Measurements from ENCODE around the gene PPP5C.

The PPP5C gene

GRCh38 chr19:46339446-46339845, 7.4 kb upstream of the PPP5C start:
- H3K4me1 ChIP-seq: no peaks in the 10 kb centered on the region
- no peak for DNase-seq
- H3K36me3 ChIP-seq: peaks cover 53 to 72% (median 56%) of the 10 kb centered on the region in 3 donors
- no peak overlapping the region for H3K4me3 ChIP-seq
- no peak overlapping the region for H3K27ac ChIP-seq
- no peaks in the 10 kb centered on the region for H3K9me3 ChIP-seq
- no peak for TF ChIP-seq CTCF (IDR thresholded peaks at IDR 0.05)
- no peaks in the 10 kb centered on the region for H3K27me3 ChIP-seq
- intact Hi-C loops (cut with DNase I; ENCODE audit: low total_unique reads): no loop called here

GRCh38 chr19:46340051-46340659, 6.7 kb upstream of the PPP5C start:
- Histone ChIP-seq H3K4me1 (no peaks in the 10 kb centered on the region), H3K27ac (no peak overlapping the region), H3K4me3 (no peak overlapping the region), H3K9me3 (no peaks in the 10 kb centered on the region), H3K36me3 (peaks cover 46 to 65% (median 56%) of the 10 kb centered on the region in 3 donors), H3K27me3 (no peaks in the 10 kb centered on the region)
- no peak for TF ChIP-seq CTCF (IDR thresholded peaks at IDR 0.05)
- intact Hi-C loops (cut with DNase I; ENCODE audit: low total_unique reads): loop anchor here (10.0 kb wide), 1 partner anchor 55 kb away; no protein-coding TSS in a partner anchor
- DNase-seq: no peak

GRCh38 chr19:46341937-46342336, 5.0 kb upstream of the PPP5C start:
- intact Hi-C loops (cut with DNase I; ENCODE audit: low total_unique reads): loop anchor here (10.0 kb wide), 1 partner anchor 57 kb away; no protein-coding TSS in a partner anchor
- no peak for DNase-seq
- no peak overlapping the region for H3K27ac ChIP-seq
- no peak for TF ChIP-seq CTCF (IDR thresholded peaks at IDR 0.05)
- peaks cover 30 to 47% (median 38%) of the 10 kb centered on the region in 3 donors for H3K36me3 ChIP-seq
- H3K9me3 ChIP-seq: no peaks in the 10 kb centered on the region
- H3K4me1 ChIP-seq: peaks cover 0 to 6% (median 4%) of the 10 kb centered on the region in 4 donors
- no peak overlapping the region for H3K4me3 ChIP-seq
- no peaks in the 10 kb centered on the region for H3K27me3 ChIP-seq

- Histone ChIP-seq H3K36me3 (peaks cover 13 to 26% (median 15%) of the 10 kb centered on the region in 3 donors), H3K4me1 (peaks cover 0 to 28% (median 20%) of the 10 kb centered on the region in 4 donors), H3K27me3 (no peaks in the 10 kb centered on the region), H3K4me3 (no peak overlapping the region), H3K9me3 (no peaks in the 10 kb centered on the region), H3K27ac (no peak overlapping the region)
- intact Hi-C loops (cut with DNase I; ENCODE audit: low total_unique reads): loop anchor here (10.0 kb wide), 1 partner anchor 60 kb away; no protein-coding TSS in a partner anchor
- TF ChIP-seq CTCF (IDR thresholded peaks at IDR 0.05): no peak
- no peak for DNase-seq
Measured at GRCh38 chr19:46344363-46344762, 2.5 kb upstream of the PPP5C start.

GRCh38 chr19:46345157-46345556, 1.7 kb upstream of the PPP5C start:
- H3K27ac ChIP-seq: no peak overlapping the region
- no peak for DNase-seq

More at GRCh38 chr19:46345157-46345556, 1.7 kb upstream of the PPP5C start:
- peaks cover 5 to 18% (median 7%) of the 10 kb centered on the region in 3 donors for H3K36me3 ChIP-seq
- intact Hi-C loops (cut with DNase I; ENCODE audit: low total_unique reads): loop anchor here (10.0 kb wide), 1 partner anchor 60 kb away; no protein-coding TSS in a partner anchor
- no peaks in the 10 kb centered on the region for H3K27me3 ChIP-seq
- no peaks in the 10 kb centered on the region for H3K9me3 ChIP-seq
- no peak for TF ChIP-seq CTCF (IDR thresholded peaks at IDR 0.05)
- no peak overlapping the region for H3K4me3 ChIP-seq
- H3K4me1 ChIP-seq: peaks cover 4 to 36% (median 28%) of the 10 kb centered on the region in 4 donors
